ENCODE measurements around the gene AFF3. TPM values are rescaled to one million over a fixed set of nuclear protein-coding genes. Genes with fewer than 3 reads are reported as not detected.
"Not testable (repeated sequence)": the region's sequence is repeated elsewhere in the genome, so short reads cannot be mapped to it uniquely, and the experiment has no call there.

The AFF3 gene
- total RNA-seq, 1 experiment from 2014 or later: 0.42 TPM

DNA sequence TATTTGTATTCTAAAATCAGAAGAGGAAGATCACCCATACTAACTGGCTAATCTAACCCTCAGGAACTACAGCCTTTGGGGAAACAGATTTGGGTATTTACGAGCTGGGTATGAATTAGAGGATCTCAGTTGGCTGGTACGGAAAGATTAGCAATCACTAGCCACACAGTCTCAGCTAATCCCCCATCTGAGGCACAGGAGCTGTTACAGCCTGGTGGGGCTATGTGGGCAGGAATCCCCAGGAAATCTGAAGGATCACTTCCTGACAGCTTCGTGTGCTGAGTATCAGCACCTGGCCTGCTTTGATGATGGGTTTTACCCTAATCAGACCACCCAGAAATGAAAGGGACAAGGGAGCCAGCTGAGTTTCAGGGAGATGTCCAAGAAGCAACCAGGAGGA is 206.3 kb downstream of the AFF3 start:
- no peaks in the 10 kb centered on the region for H3K4me1 Mint-ChIP-seq (ENCODE audit: insufficient read depth, unreplicated experiment)
- TF ChIP-seq, protein P1, sequence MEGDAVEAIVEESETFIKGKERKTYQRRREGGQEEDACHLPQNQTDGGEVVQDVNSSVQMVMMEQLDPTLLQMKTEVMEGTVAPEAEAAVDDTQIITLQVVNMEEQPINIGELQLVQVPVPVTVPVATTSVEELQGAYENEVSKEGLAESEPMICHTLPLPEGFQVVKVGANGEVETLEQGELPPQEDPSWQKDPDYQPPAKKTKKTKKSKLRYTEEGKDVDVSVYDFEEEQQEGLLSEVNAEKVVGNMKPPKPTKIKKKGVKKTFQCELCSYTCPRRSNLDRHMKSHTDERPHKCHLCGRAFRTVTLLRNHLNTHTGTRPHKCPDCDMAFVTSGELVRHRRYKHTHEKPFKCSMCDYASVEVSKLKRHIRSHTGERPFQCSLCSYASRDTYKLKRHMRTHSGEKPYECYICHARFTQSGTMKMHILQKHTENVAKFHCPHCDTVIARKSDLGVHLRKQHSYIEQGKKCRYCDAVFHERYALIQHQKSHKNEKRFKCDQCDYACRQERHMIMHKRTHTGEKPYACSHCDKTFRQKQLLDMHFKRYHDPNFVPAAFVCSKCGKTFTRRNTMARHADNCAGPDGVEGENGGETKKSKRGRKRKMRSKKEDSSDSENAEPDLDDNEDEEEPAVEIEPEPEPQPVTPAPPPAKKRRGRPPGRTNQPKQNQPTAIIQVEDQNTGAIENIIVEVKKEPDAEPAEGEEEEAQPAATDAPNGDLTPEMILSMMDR (IDR thresholded peaks at IDR 0.05; ENCODE audit: unreplicated experiment): no peak
- DNase-seq (ENCODE audit: unreplicated experiment): no peak
- CTCF ChIA-PET: no interaction called here
- intact Hi-C loops (cut with micrococcal nuclease): no loop called here
- no peak overlapping the region for H3K4me3 Mint-ChIP-seq (ENCODE audit: unreplicated experiment)
- no peaks in the 10 kb centered on the region for H3K9me3 Mint-ChIP-seq (ENCODE audit: unreplicated experiment)
- no peaks in the 10 kb centered on the region for H3K36me3 Mint-ChIP-seq (ENCODE audit: insufficient read depth, unreplicated experiment)
- H3K27me3 Mint-ChIP-seq (ENCODE audit: insufficient read depth, unreplicated experiment): no peaks in the 10 kb centered on the region
- no peak overlapping the region for H3K27ac Mint-ChIP-seq (ENCODE audit: low read depth, unreplicated experiment)
- no TSS peak for BruUV-seq (replicated peaks)
- POLR2A ChIA-PET: interaction anchor here (0.5 to 0.7 kb wide), 3 partner anchors 631 to 1452 kb away, joined by 3 to 5 read pairs (median 4); no protein-coding TSS in a partner anchor

DNA sequence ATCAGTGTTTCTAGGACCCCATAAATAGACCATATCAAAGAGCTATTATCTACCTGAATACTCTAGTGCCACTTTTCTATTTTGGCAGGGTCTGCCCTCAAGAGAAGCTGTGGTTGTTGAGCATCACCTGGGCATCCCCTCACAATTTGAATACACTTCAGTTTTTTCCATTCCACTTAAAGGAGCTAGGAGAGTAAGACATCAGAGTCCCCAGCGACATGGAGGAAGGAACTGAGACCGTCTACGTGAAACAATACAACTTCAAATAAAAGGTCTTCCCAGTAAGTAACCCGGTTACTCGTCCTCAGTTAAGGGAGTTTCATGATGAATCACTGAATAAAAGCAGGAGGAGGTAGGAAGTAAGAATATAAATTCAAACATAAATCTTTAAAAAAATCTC is 206.7 kb downstream of the AFF3 start:
- intact Hi-C loops (cut with micrococcal nuclease): no loop called here
- H3K4me1 Mint-ChIP-seq (ENCODE audit: insufficient read depth, unreplicated experiment): no peaks in the 10 kb centered on the region
- ChIA-PET CTCF (no interaction called here), POLR2A (interaction anchor here (0.5 to 0.7 kb wide), 3 partner anchors 631 to 1452 kb away, joined by 3 to 5 read pairs (median 4); no protein-coding TSS in a partner anchor)
- H3K36me3 Mint-ChIP-seq (ENCODE audit: insufficient read depth, unreplicated experiment): no peaks in the 10 kb centered on the region
- H3K27ac Mint-ChIP-seq (ENCODE audit: low read depth, unreplicated experiment): no peak overlapping the region
- TF ChIP-seq, protein P1 (IDR thresholded peaks at IDR 0.05; ENCODE audit: unreplicated experiment): no peak
- H3K9me3 Mint-ChIP-seq (ENCODE audit: unreplicated experiment): no peaks in the 10 kb centered on the region
- no peak overlapping the region for H3K4me3 Mint-ChIP-seq (ENCODE audit: unreplicated experiment)
- BruUV-seq (replicated peaks): no TSS peak
- no peak for DNase-seq (ENCODE audit: unreplicated experiment)
- H3K27me3 Mint-ChIP-seq (ENCODE audit: insufficient read depth, unreplicated experiment): no peaks in the 10 kb centered on the region

DNA sequence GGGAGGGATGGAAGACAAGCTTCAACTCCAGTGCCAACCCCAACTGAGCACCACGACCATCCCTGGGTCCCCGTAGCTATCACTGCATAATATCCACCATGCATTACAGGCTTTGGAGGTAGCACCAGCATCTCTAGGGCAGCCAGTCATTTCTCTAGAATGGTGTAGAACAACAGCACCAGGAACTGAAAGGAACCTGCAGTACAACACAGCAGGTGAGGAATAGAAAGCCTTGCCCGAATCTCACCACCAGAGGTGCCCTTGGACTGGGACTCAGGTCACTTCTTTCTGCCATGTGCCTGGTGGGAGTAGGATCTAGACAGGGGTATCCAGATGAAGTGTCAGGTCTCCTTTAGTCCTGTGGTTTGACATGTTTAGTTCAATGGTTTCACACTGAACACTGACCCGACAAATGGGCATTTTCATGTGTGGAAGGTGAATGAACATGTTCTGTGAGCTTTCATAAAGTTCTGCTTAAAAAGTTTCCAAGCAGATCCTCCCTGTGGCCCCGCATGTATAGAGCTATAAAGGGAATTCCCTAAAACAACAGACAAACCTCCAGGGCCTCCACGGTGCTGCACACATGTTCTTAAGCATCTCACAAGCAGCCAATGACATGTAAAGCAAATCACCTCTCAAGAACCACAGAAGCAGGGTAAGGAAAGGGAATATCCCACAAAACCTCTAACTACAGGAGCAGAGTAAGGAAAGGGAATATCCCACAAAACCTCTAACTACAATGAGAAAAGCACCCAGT is 208.3 kb downstream of the AFF3 start:
- H3K27ac Mint-ChIP-seq (ENCODE audit: low read depth, unreplicated experiment): no peak overlapping the region
- no peaks in the 10 kb centered on the region for H3K27me3 Mint-ChIP-seq (ENCODE audit: insufficient read depth, unreplicated experiment)
- no TSS peak for BruUV-seq (replicated peaks)
- intact Hi-C loops (cut with micrococcal nuclease): no loop called here
- DNase-seq (ENCODE audit: unreplicated experiment): no peak
- no peaks in the 10 kb centered on the region for H3K36me3 Mint-ChIP-seq (ENCODE audit: insufficient read depth, unreplicated experiment)
- no peaks in the 10 kb centered on the region for H3K9me3 Mint-ChIP-seq (ENCODE audit: unreplicated experiment)
- POLR2A ChIA-PET: no interaction called here
- TF ChIP-seq, protein P1 (IDR thresholded peaks at IDR 0.05; ENCODE audit: unreplicated experiment): no peak
- H3K4me1 Mint-ChIP-seq (ENCODE audit: insufficient read depth, unreplicated experiment): no peaks in the 10 kb centered on the region
- CTCF ChIA-PET: interaction anchor here (0.7 kb wide), 1 partner anchor 241 kb away, joined by 4 read pairs; no protein-coding TSS in a partner anchor
- no peak overlapping the region for H3K4me3 Mint-ChIP-seq (ENCODE audit: unreplicated experiment)

DNA sequence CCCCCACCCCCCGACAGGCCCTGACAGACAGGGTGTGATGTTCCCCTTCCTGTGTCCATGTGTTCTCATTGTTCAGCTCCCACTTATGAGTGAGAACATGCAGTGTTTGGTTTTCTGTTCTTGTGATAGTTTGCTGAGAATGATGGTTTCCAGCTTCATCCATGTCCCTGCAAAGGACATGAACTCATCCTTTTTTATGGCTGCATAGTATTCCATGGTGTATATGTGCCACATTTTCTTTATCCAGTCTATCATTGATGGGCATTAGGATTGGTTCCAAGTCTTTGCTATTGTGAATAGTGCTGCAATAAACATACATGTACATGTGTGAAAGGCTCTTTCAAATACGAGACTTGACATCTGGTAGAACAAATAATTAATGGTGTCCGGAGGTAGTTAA is 208.9 kb downstream of the AFF3 start:
- H3K27ac Mint-ChIP-seq (ENCODE audit: low read depth, unreplicated experiment); intact Hi-C loops (cut with micrococcal nuclease); H3K4me3 Mint-ChIP-seq (ENCODE audit: unreplicated experiment); DNase-seq (ENCODE audit: unreplicated experiment); H3K4me1 Mint-ChIP-seq (ENCODE audit: insufficient read depth, unreplicated experiment); H3K27me3 Mint-ChIP-seq (ENCODE audit: insufficient read depth, unreplicated experiment); H3K36me3 Mint-ChIP-seq (ENCODE audit: insufficient read depth, unreplicated experiment); H3K9me3 Mint-ChIP-seq (ENCODE audit: unreplicated experiment); BruUV-seq (replicated peaks); POLR2A ChIA-PET: not testable (repeated sequence)
- CTCF ChIA-PET: interaction anchor here (0.7 kb wide), 1 partner anchor 242 kb away, joined by 4 read pairs; no protein-coding TSS in a partner anchor
